GM21515 (cell line): ENCODE measurements around the gene RNASEH1.
"Not testable (repeated sequence)": the region's sequence is repeated elsewhere in the genome, so short reads cannot be mapped to it uniquely, and the experiment has no call there.

Source experiments
- ATAC-seq: cut with Tn5 transposase; IDR thresholded peaks from one replicate; pipeline ENCODE4 v1.9.1; 2021; ENCODE audit not compliant: unreplicated experiment

Gene RNASEH1

GRCh38 chr2:3594493-3595281, 36.6 kb upstream of the RNASEH1 start, which contains the start of gene COLEC11:
TSS of gene COLEC11 (plus strand) at chr2:3595112. CDS start at chr2:3604341, 9,229 bp downstream.
- ATAC-seq = no peak

- ATAC-seq = no peak
Measured at GRCh38 chr2:3589086-3589485, 31.0 kb upstream of the RNASEH1 start.

GRCh38 chr2:3588084-3588483, 30.0 kb upstream of the RNASEH1 start:
- ATAC-seq = no peak

GRCh38 chr2:3587432-3587831, 29.3 kb upstream of the RNASEH1 start:
- no peak for ATAC-seq

GRCh38 chr2:3587021-3587420, 28.9 kb upstream of the RNASEH1 start:
- ATAC-seq = no peak

- ATAC-seq = no peak
Measured at GRCh38 chr2:3586220-3586619, 28.1 kb upstream of the RNASEH1 start.

GRCh38 chr2:3585261-3586109, 27.4 kb upstream of the RNASEH1 start:
- no peak for ATAC-seq

- ATAC-seq = no peak
Measured at GRCh38 chr2:3584608-3585260, 26.6 kb upstream of the RNASEH1 start.

- no peak for ATAC-seq
Measured at GRCh38 chr2:3584076-3584475, 25.9 kb upstream of the RNASEH1 start.

- ATAC-seq = no peak
Measured at GRCh38 chr2:3581367-3582262, 23.5 kb upstream of the RNASEH1 start.

- ATAC-seq = no peak
Measured at GRCh38 chr2:3580449-3580848, 22.3 kb upstream of the RNASEH1 start.

- no peak for ATAC-seq
Measured at GRCh38 chr2:3578987-3579386, 20.9 kb upstream of the RNASEH1 start.

GRCh38 chr2:3576263-3576630, 18.1 kb upstream of the RNASEH1 start:
- not testable (repeated sequence) for ATAC-seq

- peak; percentile 23 for ATAC-seq
Measured at GRCh38 chr2:3575534-3576262, 17.6 kb upstream of the RNASEH1 start.

- no peak for ATAC-seq
Measured at GRCh38 chr2:3574155-3574554, 16.0 kb upstream of the RNASEH1 start.

- ATAC-seq = no peak
Measured at GRCh38 chr2:3572620-3573019, 14.5 kb upstream of the RNASEH1 start.

- ATAC-seq = no peak
Measured at GRCh38 chr2:3571284-3571683, 13.2 kb upstream of the RNASEH1 start.

- ATAC-seq = not testable (repeated sequence)
Measured at GRCh38 chr2:3569656-3570055, 11.5 kb upstream of the RNASEH1 start.

GRCh38 chr2:3566806-3567205, 8.7 kb upstream of the RNASEH1 start:
- ATAC-seq = no peak

GRCh38 chr2:3565117-3565516, 7.0 kb upstream of the RNASEH1 start:
- no peak for ATAC-seq
